Activated CD4-positive, alpha-beta T cell treated with anti-CD3 and anti-CD28 coated beads, Interleukin-2, Interleukin-6, amounts not matched to agents 100 ng/mL and 50 ng/mL, durations not matched to agents 16 hours and 8 hours (primary cell): ENCODE data around the gene EML5.
"Not testable (repeated sequence)": the region's sequence is repeated elsewhere in the genome, so short reads cannot be mapped to it uniquely, and the experiment has no call there.

Experiments used
- DNase-seq: peaks from one replicate; pipeline ENCODE4 v3.0.0-alpha.2; 2020

Gene EML5

GRCh38 chr14:88792473-88793258 lies at the start of gene EML5:
Gene EML5 (minus strand): TSS chr14:88792953. CDS start chr14:88792503, 450 bp downstream.
- peak; percentile 86 for DNase-seq

- no peak for DNase-seq
Measured at GRCh38 chr14:88842414-88842813, 49.7 kb upstream of the EML5 start.

- DNase-seq: no peak
Measured at GRCh38 chr14:88841741-88842140, 49.0 kb upstream of the EML5 start.

- no peak for DNase-seq
Measured at GRCh38 chr14:88840926-88841325, 48.2 kb upstream of the EML5 start.

GRCh38 chr14:88838015-88838414 lies 45.3 kb upstream of the EML5 start:
- DNase-seq: no peak

GRCh38 chr14:88837495-88837894 lies 44.7 kb upstream of the EML5 start:
- no peak for DNase-seq

GRCh38 chr14:88835661-88836060 lies 42.9 kb upstream of the EML5 start:
- DNase-seq: no peak

GRCh38 chr14:88834883-88835431 lies 42.2 kb upstream of the EML5 start:
- no peak for DNase-seq

GRCh38 chr14:88831284-88831683 lies 38.5 kb upstream of the EML5 start:
- DNase-seq: no peak

GRCh38 chr14:88829685-88830302 lies 37.0 kb upstream of the EML5 start:
- DNase-seq: no peak

GRCh38 chr14:88829188-88829587 lies 36.4 kb upstream of the EML5 start:
- DNase-seq: no peak

- DNase-seq: no peak
Measured at GRCh38 chr14:88825503-88825902, 32.8 kb upstream of the EML5 start.

- no peak for DNase-seq
Measured at GRCh38 chr14:88825078-88825458, 32.3 kb upstream of the EML5 start.

- DNase-seq: peak; percentile 88
Measured at GRCh38 chr14:88824314-88825077, 31.7 kb upstream of the EML5 start, which contains the start of gene TTC8. Gene TTC8 (plus strand): TSS chr14:88824651. CDS start chr14:88824708, 57 bp downstream.

- DNase-seq: no peak
Measured at GRCh38 chr14:88823968-88824313, 31.2 kb upstream of the EML5 start.

- no peak for DNase-seq
Measured at GRCh38 chr14:88821888-88822287, 29.1 kb upstream of the EML5 start.

- DNase-seq: no peak
Measured at GRCh38 chr14:88821378-88821777, 28.6 kb upstream of the EML5 start.

GRCh38 chr14:88819674-88820073 lies 26.9 kb upstream of the EML5 start:
- not testable (repeated sequence) for DNase-seq

- DNase-seq: no peak
Measured at GRCh38 chr14:88818018-88818417, 25.3 kb upstream of the EML5 start.

- DNase-seq: no peak
Measured at GRCh38 chr14:88815980-88816379, 23.2 kb upstream of the EML5 start.

GRCh38 chr14:88808359-88808758 lies 15.6 kb upstream of the EML5 start:
- DNase-seq: no peak

GRCh38 chr14:88804477-88804876 lies 11.7 kb upstream of the EML5 start:
- no peak for DNase-seq

- DNase-seq: no peak
Measured at GRCh38 chr14:88804035-88804434, 11.3 kb upstream of the EML5 start.

- no peak for DNase-seq
Measured at GRCh38 chr14:88802596-88802995, 9.8 kb upstream of the EML5 start.
